HG03432 (cell line): Measurements from ENCODE around the gene CITED2.
"Not testable (repeated sequence)": the region's sequence is repeated elsewhere in the genome, so short reads cannot be mapped to it uniquely, and the experiment has no call there.

Source experiments
- ATAC-seq: cut with Tn5 transposase; IDR thresholded peaks from one replicate; pipeline ENCODE4 v1.9.1; 2021; ENCODE audit warnings: mild to moderate bottlenecking, moderate library complexity; ENCODE audit not compliant: unreplicated experiment

CITED2 gene

GRCh38 chr6:139374357-139375225 is at the start of gene CITED2:
Gene CITED2 (minus strand): TSS chr6:139374648. CDS start chr6:139373944, 704 bp downstream.
- peak; percentile 73 for ATAC-seq

GRCh38 chr6:139423037-139423703 is 48.7 kb upstream of the CITED2 start:
- no peak for ATAC-seq

- no peak for ATAC-seq
These were observed 47.9 kb upstream of the CITED2 start for GRCh38 chr6:139422105-139423036.

- ATAC-seq: no peak
These were observed 44.2 kb upstream of the CITED2 start for GRCh38 chr6:139418481-139419132.

- ATAC-seq: no peak
These were observed 41.7 kb upstream of the CITED2 start for GRCh38 chr6:139416146-139416545.

- ATAC-seq: no peak
These were observed 40.9 kb upstream of the CITED2 start for GRCh38 chr6:139415365-139415764.

- not testable (repeated sequence) for ATAC-seq
These were observed 37.7 kb upstream of the CITED2 start for GRCh38 chr6:139412103-139412502.

- ATAC-seq: no peak
These were observed 34.6 kb upstream of the CITED2 start for GRCh38 chr6:139409026-139409425.

- ATAC-seq: no peak
These were observed 33.3 kb upstream of the CITED2 start for GRCh38 chr6:139407718-139408222.

GRCh38 chr6:139406577-139407343 is 32.3 kb upstream of the CITED2 start:
- ATAC-seq: no peak

- no peak for ATAC-seq
These were observed 28.5 kb upstream of the CITED2 start for GRCh38 chr6:139402876-139403386.

- ATAC-seq: no peak
These were observed 24.2 kb upstream of the CITED2 start for GRCh38 chr6:139398658-139399057.

- ATAC-seq: no peak
These were observed 21.4 kb upstream of the CITED2 start for GRCh38 chr6:139395891-139396301.

- no peak for ATAC-seq
These were observed 20.9 kb upstream of the CITED2 start for GRCh38 chr6:139395371-139395770.

- no peak for ATAC-seq
These were observed 19.7 kb upstream of the CITED2 start for GRCh38 chr6:139394027-139394649.

- peak; percentile 98 for ATAC-seq
These were observed 18.3 kb upstream of the CITED2 start for GRCh38 chr6:139392794-139393193.

- no peak for ATAC-seq
These were observed 17.3 kb upstream of the CITED2 start for GRCh38 chr6:139391709-139392108.

GRCh38 chr6:139390447-139390846 is 16.0 kb upstream of the CITED2 start:
- no peak for ATAC-seq

GRCh38 chr6:139388384-139388783 is 13.9 kb upstream of the CITED2 start:
- ATAC-seq: no peak
